ENCODE results near the gene NUP88. TPM values are rescaled to one million over a fixed set of nuclear protein-coding genes. Genes with fewer than 3 reads are reported as not detected.

NUP88 gene
- total RNA-seq: 96.6 and 184 TPM in 2 replicates

DNA sequence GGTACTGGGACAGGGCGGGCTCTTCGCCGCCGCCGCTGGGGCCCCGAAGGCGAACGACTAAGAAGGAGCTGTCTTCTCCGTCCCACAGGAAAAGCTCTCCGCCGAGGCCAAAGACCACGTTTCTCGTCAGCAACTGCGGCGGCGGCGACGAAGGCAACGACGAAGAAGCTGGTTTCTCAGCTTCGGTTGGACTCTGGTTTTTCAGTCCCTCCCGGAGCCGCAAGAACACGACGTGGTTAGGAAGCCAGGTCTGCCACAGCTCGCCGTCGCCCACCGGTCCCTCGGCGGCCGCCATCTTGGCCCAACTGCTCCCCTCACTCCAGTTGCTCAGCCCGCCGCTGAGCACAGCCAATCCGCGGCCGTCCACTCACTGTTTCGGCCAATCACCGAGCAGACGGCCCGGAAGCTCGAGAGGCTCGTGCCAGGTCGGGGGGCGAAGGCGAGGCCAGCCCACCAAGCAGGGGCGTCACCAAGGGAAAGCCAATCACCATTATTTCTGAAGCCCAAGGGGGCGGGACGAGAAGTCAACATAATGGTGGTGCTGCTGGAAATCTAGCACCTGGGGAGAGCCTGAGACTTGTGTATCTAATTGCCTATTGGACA, at the start of gene NUP88:
Gene NUP88, minus strand, starts transcription at position 307 of the 603 bp plus-strand sequence. Its CDS starts 12 bp downstream, at position 295.

DNA sequence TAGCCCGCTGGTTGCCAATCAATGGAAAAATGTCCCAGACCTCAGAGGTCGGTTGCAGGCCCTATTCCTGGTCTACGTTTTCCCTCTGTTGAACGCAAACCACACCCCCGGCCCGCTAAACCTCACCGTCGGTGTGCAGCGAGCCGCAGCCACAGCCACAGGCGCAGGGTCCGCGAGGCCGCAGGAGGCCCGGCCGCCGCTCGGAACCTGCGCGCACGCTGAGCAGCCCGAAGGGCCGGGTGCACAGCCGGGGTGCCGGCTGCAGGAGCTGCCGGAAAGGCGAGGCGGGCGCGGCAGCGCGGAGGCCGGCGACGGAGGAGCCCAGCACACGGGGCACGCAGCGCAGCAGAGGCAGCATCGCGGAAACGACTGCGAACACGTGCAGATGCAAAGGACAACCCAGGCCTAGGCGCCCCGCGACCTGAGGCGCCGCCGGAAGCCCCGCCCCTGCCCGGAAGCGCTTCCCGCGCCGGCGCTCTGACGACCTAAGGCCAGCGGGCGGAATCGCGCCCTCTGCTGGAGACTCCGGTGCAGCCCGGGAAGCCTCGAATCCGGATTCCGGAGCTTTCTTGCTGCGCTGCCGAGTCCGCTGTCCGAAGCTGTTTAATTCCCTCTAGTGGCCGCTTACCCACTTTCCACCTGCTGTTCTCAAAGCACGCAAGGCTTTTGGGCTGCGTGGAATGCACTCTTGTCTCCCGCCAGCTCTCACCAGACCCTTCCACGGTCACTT, 19.4 kb upstream of the NUP88 start, which contains the start of gene C1QBP:
Gene C1QBP, minus strand, starts transcription at position 440 of the 730 bp plus-strand sequence. Its CDS starts 82 bp downstream, at position 358.

DNA sequence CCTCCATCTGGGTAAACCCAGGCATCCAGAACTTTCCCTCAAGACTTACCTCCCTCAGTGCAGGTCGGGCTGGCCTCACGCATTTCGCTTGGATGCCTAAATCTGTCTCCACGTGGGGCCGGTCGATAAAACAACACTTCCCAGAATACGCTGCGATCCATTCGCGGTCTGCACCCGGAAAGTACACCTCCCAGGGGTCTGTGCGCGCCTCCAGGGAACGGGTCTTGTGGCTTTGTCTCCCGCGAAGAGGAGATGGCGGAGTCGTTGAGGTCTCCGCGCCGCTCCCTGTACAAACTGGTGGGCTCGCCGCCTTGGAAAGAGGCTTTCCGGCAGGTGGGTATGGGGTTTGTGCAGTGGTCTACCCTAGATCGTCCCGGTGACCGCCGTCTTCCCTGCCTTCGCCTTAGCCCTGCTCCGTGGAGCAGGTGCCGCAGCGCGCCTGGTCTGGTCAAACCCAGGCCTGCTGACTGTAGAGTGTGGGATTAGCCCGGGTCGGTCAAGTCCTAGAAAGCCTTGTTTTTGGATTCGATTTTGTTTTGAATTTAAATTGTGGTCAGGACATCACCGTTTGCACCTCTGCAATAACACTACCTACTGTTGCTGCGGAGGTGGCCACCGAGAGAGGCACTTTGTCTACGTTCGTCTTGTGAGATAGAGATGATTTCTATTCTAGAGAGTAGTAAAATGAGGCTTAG, 644 bp upstream of the NUP88 start, which contains the start of gene RPAIN:
Gene RPAIN, plus strand, starts transcription at position 224 of the 695 bp plus-strand sequence. Its CDS starts 29 bp downstream, at position 253.

Other genes with a start within 250 kb of the NUP88 start
- gene ZNF594, start 227.8 kb downstream of the NUP88 start, total RNA-seq: 9.7 and 11.2 TPM in 2 replicates
- not detected in 2 replicates for gene SCIMP, start 184.8 kb downstream of the NUP88 start, total RNA-seq
- gene RABEP1, start 137.4 kb downstream of the NUP88 start, total RNA-seq: 77.2 and 90.4 TPM in 2 replicates
- gene RPAIN, start 520 bp upstream of the NUP88 start, total RNA-seq: 48.6 and 54.7 TPM in 2 replicates
- 203 and 352 TPM in 2 replicates for gene C1QBP, start 19.5 kb upstream of the NUP88 start, total RNA-seq
- 11.5 and 14.1 TPM in 2 replicates for gene DHX33, start 49.3 kb upstream of the NUP88 start, total RNA-seq
- gene DERL2, start 66.5 kb upstream of the NUP88 start, total RNA-seq: 34.0 and 40.7 TPM in 2 replicates
- gene MIS12, start 66.9 kb upstream of the NUP88 start, total RNA-seq: 23.1 and 24.0 TPM in 2 replicates
- gene NLRP1, start 164.8 kb upstream of the NUP88 start, total RNA-seq: 21.5 and 38.1 TPM in 2 replicates

Data from uterine smooth muscle cell (primary cell).